Keratinocyte (primary cell): ENCODE results near the gene DCXR. TPM values are rescaled to one million over a fixed set of nuclear protein-coding genes. Genes with fewer than 3 reads are reported as not detected.

Experiments used
- DNase-seq: peaks from one replicate; pipeline ENCODE4 v3.0.0-alpha.2; 2011; ENCODE audit warnings: low read depth, missing footprints, low spot score
- FAIRE-seq: peaks from 2 replicates; lab custom pipeline; 2011; peaks lifted over from hg19 to GRCh38; lab: Jason Lieb, UNC
- H2AFZ ChIP-seq: 2 replicates; pipeline ENCODE4 v1.6.0; 2012; ENCODE audit warnings: low read length, control low read depth, inconsistent platforms; ENCODE audit not compliant: control insufficient read depth
- H3K27ac ChIP-seq: 2 replicates; pipeline ENCODE4 v1.5.1; 2011; ENCODE audit warnings: low read length; ENCODE audit not compliant: control insufficient read depth, insufficient read depth
- H3K27me3 ChIP-seq: 3 replicates; pipeline ENCODE4 v1.6.0; 2011; ENCODE audit warnings: low read length; ENCODE audit not compliant: control insufficient read depth, insufficient read depth; ENCODE audit errors: extremely low read depth
- H3K36me3 ChIP-seq, 2 experiments: 2 replicates in 1 of 2; 3 replicates in 1 of 2; pipeline ENCODE4 v1.5.1; 2011; ENCODE audit warnings: low read length in 2 of 2, mild to moderate bottlenecking in 1 of 2; ENCODE audit not compliant: control insufficient read depth in 2 of 2, insufficient read depth in 2 of 2; ENCODE audit errors: extremely low read depth in 1 of 2
- H3K4me1 ChIP-seq: 3 replicates; pipeline ENCODE4 v1.5.1; 2011; ENCODE audit warnings: low read length; ENCODE audit not compliant: control insufficient read depth, insufficient read depth; ENCODE audit errors: extremely low read depth
- H3K4me2 ChIP-seq: 3 replicates; pipeline ENCODE4 v1.6.0; 2011; ENCODE audit warnings: low read depth, low read length; ENCODE audit not compliant: control insufficient read depth, insufficient read depth; ENCODE audit errors: extremely low read depth
- H3K4me3 ChIP-seq, 3 experiments: fragments of 200-600 bp in 1 of 3; sonication (generic) in 1 of 3; 2 replicates in 2 of 3; 3 replicates in 1 of 3; pipeline ENCODE4 v1.5.1; 2011 to 2016; ENCODE audit warnings: low read length in 3 of 3, mild to moderate bottlenecking in 3 of 3, control low read depth in 2 of 3, inconsistent platforms in 1 of 3, low read depth in 1 of 3, mixed read lengths in 1 of 3, mixed run types in 1 of 3, moderate library complexity in 1 of 3; ENCODE audit not compliant: control insufficient read depth in 2 of 3, insufficient read depth in 2 of 3; ENCODE audit errors: extremely low read depth in 1 of 3
- H3K79me2 ChIP-seq: 2 replicates; pipeline ENCODE4 v1.6.0; 2012; ENCODE audit warnings: low read length; ENCODE audit not compliant: control insufficient read depth, insufficient read depth
- H3K9ac ChIP-seq: 3 replicates; pipeline ENCODE4 v1.6.0; 2011; ENCODE audit warnings: low read length; ENCODE audit not compliant: control insufficient read depth, insufficient read depth; ENCODE audit errors: extremely low read depth
- H3K9me1 ChIP-seq: 3 replicates; pipeline ENCODE4 v1.6.0; 2011; ENCODE audit warnings: low read length; ENCODE audit not compliant: control insufficient read depth, insufficient read depth; ENCODE audit errors: extremely low read depth
- H3K9me3 ChIP-seq: 2 replicates; pipeline ENCODE4 v1.5.1; 2012; ENCODE audit warnings: low read depth, low read length; ENCODE audit not compliant: control insufficient read depth
- H4K20me1 ChIP-seq: 3 replicates; pipeline ENCODE4 v1.6.0; 2011; ENCODE audit warnings: low read length; ENCODE audit not compliant: control insufficient read depth, insufficient read depth; ENCODE audit errors: extremely low read depth
- CTCF ChIP-seq, 3 experiments: IDR thresholded peaks in 1 of 3; conservative IDR thresholded peaks in 1 of 3; optimal IDR thresholded peaks in 1 of 3; 2 replicates in 2 of 3; 3 replicates in 1 of 3; pipeline versions ENCODE3 to v1.5.1; 2011; ENCODE audit warnings: low read length in 3 of 3, mild to moderate bottlenecking in 3 of 3, moderate library complexity in 2 of 3, control low read depth in 1 of 3, inconsistent platforms in 1 of 3; ENCODE audit not compliant: insufficient read depth in 2 of 3; ENCODE audit errors: extremely low read depth in 1 of 3
- EZH2 ChIP-seq: IDR thresholded peaks from one replicate; pipeline ENCODE4 v1.6.1; 2012; ENCODE audit warnings: inconsistent platforms, mild to moderate bottlenecking, low read length, moderate library complexity
- dilution Hi-C: fragments of 300-500 bp; cut with MboI; formaldehyde crosslinking; loops from one replicate; pipeline ENCODE4 v1.7.0; 2020; ENCODE audit warnings: low sequenced_read_pairs; ENCODE audit not compliant: extremely low pct_ligation_motif_present
- polyA plus RNA-seq, 5 experiments: library from polyadenylated mRNA; depleted of rRNA in 3 of 5; stranded (reverse) in 3 of 5; stranded (forward) in 1 of 5; unstranded in 1 of 5; fragments of >200 nt; gene quantifications; 1 replicate in 1 of 5; 2 replicates in 3 of 5; 3 replicates in 1 of 5; pipeline versions ENCODE4 v1.2.1 to v1.2.3, GENCODE V29; 2011 to 2012; ENCODE audit warnings: missing spikeins in 2 of 5, low read depth in 1 of 5, low replicate concordance in 1 of 5

Gene DCXR
- polyA plus RNA-seq, 1 donor (not counting 4 experiments of a cell fraction or from before 2014, with no cell fraction given) = 45.4 TPM

DNA sequence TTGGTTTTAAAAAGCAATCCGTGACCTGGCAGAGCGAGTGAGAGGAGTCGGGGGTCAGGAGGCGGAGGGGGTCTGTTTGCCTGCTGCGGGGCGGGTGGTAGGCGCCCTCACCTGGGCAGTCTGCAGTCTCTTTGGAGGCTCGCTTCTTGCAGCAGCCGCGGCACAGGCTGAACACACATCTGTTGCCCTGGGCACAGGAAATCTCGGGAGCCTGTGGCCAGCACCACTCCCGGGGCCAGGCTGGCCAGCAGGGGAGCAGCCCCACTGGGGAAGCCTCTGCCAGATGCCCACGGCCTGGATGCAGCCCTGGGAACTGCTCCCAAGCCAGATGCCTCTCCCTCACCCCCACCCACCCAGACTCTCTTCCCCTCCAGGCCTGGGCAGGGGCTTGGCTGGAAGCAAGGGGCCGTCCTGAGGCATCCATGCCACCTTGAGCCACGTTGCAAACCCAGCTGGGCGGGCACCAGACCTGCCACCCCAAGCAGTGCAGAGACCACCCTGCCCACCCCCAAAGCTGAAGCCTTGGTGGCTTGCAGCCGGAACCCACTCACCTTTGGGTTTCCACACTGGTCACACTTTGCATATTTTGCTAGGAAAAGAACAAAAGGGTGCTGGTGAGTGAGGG lies 20.8 kb upstream of the DCXR start:
- Histone ChIP-seq H3K9ac (no peak overlapping the region), H3K4me2 (no peak overlapping the region), H3K4me3 (no peak overlapping the region), H3K36me3 (peaks cover 32 to 46% of the 10 kb centered on the region in 2 experiments), H3K9me1 (no peaks in the 10 kb centered on the region), H4K20me1 (peaks cover 3% of the 10 kb centered on the region), H2AFZ (no peak overlapping the region), H3K4me1 (no peaks in the 10 kb centered on the region), H3K9me3 (no peaks in the 10 kb centered on the region), H3K27me3 (no peaks in the 10 kb centered on the region), H3K79me2 (peaks cover 8% of the 10 kb centered on the region), H3K27ac (no peak overlapping the region)
- no peak for FAIRE-seq
- no peak for DNase-seq
- TF ChIP-seq CTCF (optimal IDR thresholded peaks at IDR 0.05 in 1 of 3, IDR thresholded peaks at IDR 0.05 in 1 of 3, conservative IDR thresholded peaks at IDR 0.05 in 1 of 3; ENCODE audit: extremely low read depth in 1 of 3, insufficient read depth in 2 of 3, low read length in 3 of 3) (no peak), EZH2 (no peak)
- dilution Hi-C loops = no loop called here

- no peak overlapping the region for H3K4me3 ChIP-seq
- H3K36me3 ChIP-seq = peaks cover 30 to 46% of the 10 kb centered on the region in 2 experiments
- no peaks in the 10 kb centered on the region for H3K9me1 ChIP-seq
- no peak overlapping the region for H3K4me2 ChIP-seq
- no peaks in the 10 kb centered on the region for H3K9me3 ChIP-seq
- DNase-seq = no peak
- TF ChIP-seq EZH2 = no peak
- no peak overlapping the region for H3K9ac ChIP-seq
- peaks cover 20% of the 10 kb centered on the region for H3K79me2 ChIP-seq
- peaks cover 6% of the 10 kb centered on the region for H3K4me1 ChIP-seq
- H3K27ac ChIP-seq = no peak overlapping the region
- H4K20me1 ChIP-seq = no peaks in the 10 kb centered on the region
- no peak for FAIRE-seq
- H3K27me3 ChIP-seq = no peaks in the 10 kb centered on the region
- H2AFZ ChIP-seq = no peak overlapping the region
- dilution Hi-C loops = no loop called here
Observed at GRCh38 chr17:82056729-82057621, 19.5 kb upstream of the DCXR start.
